Tibial artery (tissue), 4 donors: ENCODE measurements around the gene CRYL1.

Experiments
- DNase-seq, 2 donors: peaks; one replicate each; pipeline ENCODE4 v3.0.0-alpha.2; 2019
- H3K27ac ChIP-seq, 2 donors: fragments of 200-600 bp; sonication (generic) in 1 of 2; 1 replicate in 1 of 2; 2 replicates in 1 of 2; pipeline ENCODE4 v1.5.1; 2018 to 2019; ENCODE audit warnings: mild to moderate bottlenecking in 1 of 2
- H3K27me3 ChIP-seq, 2 donors: fragments of 200-600 bp; sonication (generic) in 1 of 2; one replicate each; pipeline versions ENCODE4 v1.5.1 to v1.6.0; 2016 to 2019
- H3K36me3 ChIP-seq, 3 donors: fragments of 200-600 bp; sonication (generic) in 2 of 3; one replicate each; pipeline ENCODE4 v1.5.1; 2016 to 2019; ENCODE audit warnings: mild to moderate bottlenecking in 2 of 3
- H3K4me1 ChIP-seq, 4 donors: fragments of 200-600 bp; sonication (generic) in 2 of 4; 1 replicate in 3 of 4; 2 replicates in 1 of 4; pipeline ENCODE4 v1.5.1; 2016 to 2019
- H3K4me3 ChIP-seq, 2 donors: fragments of 200-600 bp; sonication (generic) in 1 of 2; 1 replicate in 1 of 2; 2 replicates in 1 of 2; pipeline ENCODE4 v1.5.1; 2018 to 2019; ENCODE audit warnings: mild to moderate bottlenecking in 2 of 2
- H3K9me3 ChIP-seq, 3 donors: fragments of 200-600 bp; sonication (generic) in 1 of 3; one replicate each; pipeline ENCODE4 v1.5.1; 2016 to 2019
- CTCF ChIP-seq, 2 experiments: fragments of 200-600 bp in 1 of 2; fragments of 450-650 bp in 1 of 2; IDR thresholded peaks; one replicate each; pipeline ENCODE4 v1.5.1; 2017 to 2019; ENCODE audit warnings: antibody characterized with exemption in 2 of 2, mild to moderate bottlenecking in 1 of 2, moderate library complexity in 1 of 2
- intact Hi-C: fragments of 100-400 bp; cut with DNase I; formaldehyde crosslinking; loops from one replicate; pipeline ENCODE4 v1.15.0; 2023; ENCODE audit warnings: low total_unique reads

CRYL1 gene

GRCh38 chr13:20402881-20403280, 122.8 kb downstream of the CRYL1 start:
- no peaks in the 10 kb centered on the region for H3K27me3 ChIP-seq
- H3K4me3 ChIP-seq, result no peak overlapping the region
- no peak for TF ChIP-seq CTCF (IDR thresholded peaks at IDR 0.05)
- no peak overlapping the region for H3K27ac ChIP-seq
- no peaks in the 10 kb centered on the region for H3K9me3 ChIP-seq
- DNase-seq, result no peak
- no peaks in the 10 kb centered on the region for H3K4me1 ChIP-seq
- intact Hi-C loops, result no loop called here
- H3K36me3 ChIP-seq, result peaks cover 8 to 25% (median 18%) of the 10 kb centered on the region in 3 donors

GRCh38 chr13:20401931-20402856, 123.5 kb downstream of the CRYL1 start:
- H3K27me3 ChIP-seq, result no peaks in the 10 kb centered on the region
- no peak for TF ChIP-seq CTCF (IDR thresholded peaks at IDR 0.05)
- no peak overlapping the region for H3K4me3 ChIP-seq
- H3K4me1 ChIP-seq, result no peaks in the 10 kb centered on the region
- no peak for DNase-seq
- H3K9me3 ChIP-seq, result no peaks in the 10 kb centered on the region
- peaks cover 8 to 25% (median 18%) of the 10 kb centered on the region in 3 donors for H3K36me3 ChIP-seq
- H3K27ac ChIP-seq, result no peak overlapping the region
- intact Hi-C loops, result loop anchor here (1.0 kb wide), 1 partner anchor 64 kb away; no protein-coding TSS in a partner anchor

- intact Hi-C loops, result loop anchor here (1.0 kb wide), 1 partner anchor 65 kb away; no protein-coding TSS in a partner anchor
- no peak overlapping the region for H3K27ac ChIP-seq
These were observed 124.1 kb downstream of the CRYL1 start for GRCh38 chr13:20401531-20401930.

GRCh38 chr13:20400774-20401173, 124.9 kb downstream of the CRYL1 start:
- no peak for DNase-seq
- intact Hi-C loops, result loop anchor here (1.0 kb wide), 1 partner anchor 66 kb away; no protein-coding TSS in a partner anchor
- no peak overlapping the region for H3K4me3 ChIP-seq
- no peaks in the 10 kb centered on the region for H3K4me1 ChIP-seq
- H3K27ac ChIP-seq, result no peak overlapping the region
- H3K36me3 ChIP-seq, result peaks cover 8 to 25% (median 18%) of the 10 kb centered on the region in 3 donors
- no peaks in the 10 kb centered on the region for H3K9me3 ChIP-seq
- H3K27me3 ChIP-seq, result no peaks in the 10 kb centered on the region
- no peak for TF ChIP-seq CTCF (IDR thresholded peaks at IDR 0.05)

More at GRCh38 chr13:20401531-20401930, 124.1 kb downstream of the CRYL1 start:
- Histone ChIP-seq H3K4me1 (no peaks in the 10 kb centered on the region), H3K4me3 (no peak overlapping the region), H3K36me3 (peaks cover 8 to 25% (median 18%) of the 10 kb centered on the region in 3 donors), H3K27me3 (no peaks in the 10 kb centered on the region), H3K9me3 (no peaks in the 10 kb centered on the region)
- TF ChIP-seq CTCF (IDR thresholded peaks at IDR 0.05), result no peak
- no peak for DNase-seq

GRCh38 chr13:20399961-20400360, 125.7 kb downstream of the CRYL1 start:
- Histone ChIP-seq H3K4me3 (no peak overlapping the region), H3K27me3 (no peaks in the 10 kb centered on the region), H3K4me1 (no peaks in the 10 kb centered on the region), H3K27ac (no peak overlapping the region), H3K9me3 (no peaks in the 10 kb centered on the region), H3K36me3 (peaks cover 8 to 25% (median 18%) of the 10 kb centered on the region in 3 donors)
- TF ChIP-seq CTCF (IDR thresholded peaks at IDR 0.05), result no peak
- intact Hi-C loops, result no loop called here
- DNase-seq, result no peak
